Transverse colon (tissue), 4 donors: ENCODE measurements around the gene ESYT2.

Experiments used
- EP300 ChIP-seq: sonication (generic); formaldehyde crosslinking; IDR thresholded peaks from one replicate; pipeline ENCODE4 v1.6.1; 2017; ENCODE audit warnings: antibody characterized with exemption, low read depth
- POLR2A ChIP-seq: fragments of 450-650 bp; IDR thresholded peaks from one replicate; pipeline ENCODE4 v1.6.1; 2016; ENCODE audit warnings: antibody characterized with exemption, mild to moderate bottlenecking, moderate library complexity
- POLR2AphosphoS5 ChIP-seq, 3 donors: sonication (generic); formaldehyde crosslinking; IDR thresholded peaks; one replicate each; pipeline ENCODE4 v1.6.1; 2016; ENCODE audit warnings: antibody characterized with exemption in 3 of 3
- TF ChIP-seq, protein P1 (sequence below), 5 experiments: fragments of 200-600 bp in 3 of 5; fragments of 450-650 bp in 2 of 5; sonication (generic) in 3 of 5; IDR thresholded peaks; 1 replicate in 2 of 5; 2 replicates in 3 of 5; pipeline ENCODE4 v1.5.1; 2016 to 2017; ENCODE audit warnings: antibody characterized with exemption in 5 of 5, inconsistent platforms in 3 of 5, mild to moderate bottlenecking in 2 of 5, moderate library complexity in 1 of 5

DNA sequence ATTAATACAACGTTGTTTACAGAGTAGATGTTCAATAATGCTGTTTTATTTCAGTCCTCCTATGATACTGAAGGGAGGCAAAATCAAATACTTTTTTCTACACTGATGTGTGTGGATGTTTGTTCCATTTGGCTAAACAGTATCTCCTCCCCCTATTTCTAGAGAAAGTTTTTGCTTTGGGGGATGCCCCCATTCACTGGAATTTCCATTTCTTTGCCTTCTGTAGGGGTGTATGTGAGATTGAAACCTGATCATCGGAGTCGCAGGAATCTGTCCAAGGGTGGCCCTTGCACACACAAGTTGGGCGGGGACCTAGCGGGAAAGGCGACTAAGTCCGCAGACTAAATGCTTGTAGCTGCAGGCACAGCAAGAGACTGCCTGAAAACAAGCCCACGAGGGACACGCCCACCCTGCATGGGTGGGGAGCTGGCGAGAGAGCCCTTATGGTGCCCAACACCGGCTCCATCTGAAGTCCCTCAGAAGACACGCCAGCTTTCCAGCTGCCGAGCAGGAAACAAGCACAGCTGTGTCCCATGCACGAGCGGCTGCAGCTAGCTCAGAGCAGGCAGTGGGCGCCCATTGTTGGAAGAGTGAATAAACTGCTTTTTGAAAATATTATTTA is 58.0 kb downstream of the ESYT2 start:
- TF ChIP-seq, protein P1, sequence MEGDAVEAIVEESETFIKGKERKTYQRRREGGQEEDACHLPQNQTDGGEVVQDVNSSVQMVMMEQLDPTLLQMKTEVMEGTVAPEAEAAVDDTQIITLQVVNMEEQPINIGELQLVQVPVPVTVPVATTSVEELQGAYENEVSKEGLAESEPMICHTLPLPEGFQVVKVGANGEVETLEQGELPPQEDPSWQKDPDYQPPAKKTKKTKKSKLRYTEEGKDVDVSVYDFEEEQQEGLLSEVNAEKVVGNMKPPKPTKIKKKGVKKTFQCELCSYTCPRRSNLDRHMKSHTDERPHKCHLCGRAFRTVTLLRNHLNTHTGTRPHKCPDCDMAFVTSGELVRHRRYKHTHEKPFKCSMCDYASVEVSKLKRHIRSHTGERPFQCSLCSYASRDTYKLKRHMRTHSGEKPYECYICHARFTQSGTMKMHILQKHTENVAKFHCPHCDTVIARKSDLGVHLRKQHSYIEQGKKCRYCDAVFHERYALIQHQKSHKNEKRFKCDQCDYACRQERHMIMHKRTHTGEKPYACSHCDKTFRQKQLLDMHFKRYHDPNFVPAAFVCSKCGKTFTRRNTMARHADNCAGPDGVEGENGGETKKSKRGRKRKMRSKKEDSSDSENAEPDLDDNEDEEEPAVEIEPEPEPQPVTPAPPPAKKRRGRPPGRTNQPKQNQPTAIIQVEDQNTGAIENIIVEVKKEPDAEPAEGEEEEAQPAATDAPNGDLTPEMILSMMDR (IDR thresholded peaks at IDR 0.05) = no peak
- TF ChIP-seq EP300 = no peak
- no peak for TF ChIP-seq POLR2A
- no peak for TF ChIP-seq POLR2AphosphoS5 (IDR thresholded peaks at IDR 0.05)
